ENCODE results near the gene TEDC2. TPM values are rescaled to one million over a fixed set of nuclear protein-coding genes. Genes with fewer than 3 reads are reported as not detected.

TEDC2 gene
- total RNA-seq, 4 donors from 2014 or later = 0.33 to 0.91 TPM; not detected in 2

DNA sequence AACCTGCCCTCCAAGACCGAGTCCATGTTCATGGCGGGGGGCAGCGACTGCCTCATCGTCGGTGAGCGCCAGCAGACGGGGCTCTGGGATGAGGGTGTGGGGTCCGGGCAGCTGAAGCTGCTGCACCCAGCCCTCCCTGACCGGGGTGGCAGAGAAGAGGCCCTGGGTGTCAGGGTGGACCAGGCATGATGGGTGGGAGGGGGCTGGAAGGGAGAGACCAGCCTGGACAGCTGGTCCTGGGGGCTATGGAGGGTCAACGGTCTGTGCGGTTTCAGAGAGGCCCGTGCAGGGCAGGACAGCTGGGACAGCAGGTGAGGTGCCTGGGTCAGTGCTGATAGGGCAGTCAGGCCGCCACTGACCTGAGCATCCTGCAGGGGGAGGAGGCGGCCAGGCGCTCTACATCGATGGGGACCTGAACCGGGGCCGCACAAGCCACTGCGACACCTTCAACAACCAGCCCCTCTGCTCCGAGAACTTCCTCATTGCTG is 40.6 kb downstream of the TEDC2 start:
- H3K36me3 ChIP-seq = no peaks in the 10 kb centered on the region
- intact Hi-C loops (cut with DNase I; ENCODE audit: low total_unique reads) (loop anchor here (5.0 kb wide), 2 partner anchors 73 to 303 kb away; partner anchors contain the start of genes CASKIN1 and CCNF), in situ Hi-C loops (cut with MboI; ENCODE audit: low sequenced_read_pairs in 4 of 4) (loop anchor here in 1 of 4 donors (10.0 kb wide), 1 partner anchor 166 kb away; no protein-coding TSS in a partner anchor)
- peaks cover 30 to 36% of the 10 kb centered on the region in 2 donors for H3K4me1 ChIP-seq
- H3K4me3 ChIP-seq = no peak overlapping the region
- no peak for ATAC-seq
- H3K9me3 ChIP-seq = no peaks in the 10 kb centered on the region
- no peak for TF ChIP-seq POLR2A (IDR thresholded peaks at IDR 0.05)
- TF ChIP-seq, protein P1, sequence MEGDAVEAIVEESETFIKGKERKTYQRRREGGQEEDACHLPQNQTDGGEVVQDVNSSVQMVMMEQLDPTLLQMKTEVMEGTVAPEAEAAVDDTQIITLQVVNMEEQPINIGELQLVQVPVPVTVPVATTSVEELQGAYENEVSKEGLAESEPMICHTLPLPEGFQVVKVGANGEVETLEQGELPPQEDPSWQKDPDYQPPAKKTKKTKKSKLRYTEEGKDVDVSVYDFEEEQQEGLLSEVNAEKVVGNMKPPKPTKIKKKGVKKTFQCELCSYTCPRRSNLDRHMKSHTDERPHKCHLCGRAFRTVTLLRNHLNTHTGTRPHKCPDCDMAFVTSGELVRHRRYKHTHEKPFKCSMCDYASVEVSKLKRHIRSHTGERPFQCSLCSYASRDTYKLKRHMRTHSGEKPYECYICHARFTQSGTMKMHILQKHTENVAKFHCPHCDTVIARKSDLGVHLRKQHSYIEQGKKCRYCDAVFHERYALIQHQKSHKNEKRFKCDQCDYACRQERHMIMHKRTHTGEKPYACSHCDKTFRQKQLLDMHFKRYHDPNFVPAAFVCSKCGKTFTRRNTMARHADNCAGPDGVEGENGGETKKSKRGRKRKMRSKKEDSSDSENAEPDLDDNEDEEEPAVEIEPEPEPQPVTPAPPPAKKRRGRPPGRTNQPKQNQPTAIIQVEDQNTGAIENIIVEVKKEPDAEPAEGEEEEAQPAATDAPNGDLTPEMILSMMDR (IDR thresholded peaks at IDR 0.05 in 4 of 5, conservative IDR thresholded peaks at IDR 0.05 in 1 of 5) = no peak
- no peaks in the 10 kb centered on the region for H3K27me3 ChIP-seq
- H3K27ac ChIP-seq = no peak overlapping the region
- no peak for DNase-seq

DNA sequence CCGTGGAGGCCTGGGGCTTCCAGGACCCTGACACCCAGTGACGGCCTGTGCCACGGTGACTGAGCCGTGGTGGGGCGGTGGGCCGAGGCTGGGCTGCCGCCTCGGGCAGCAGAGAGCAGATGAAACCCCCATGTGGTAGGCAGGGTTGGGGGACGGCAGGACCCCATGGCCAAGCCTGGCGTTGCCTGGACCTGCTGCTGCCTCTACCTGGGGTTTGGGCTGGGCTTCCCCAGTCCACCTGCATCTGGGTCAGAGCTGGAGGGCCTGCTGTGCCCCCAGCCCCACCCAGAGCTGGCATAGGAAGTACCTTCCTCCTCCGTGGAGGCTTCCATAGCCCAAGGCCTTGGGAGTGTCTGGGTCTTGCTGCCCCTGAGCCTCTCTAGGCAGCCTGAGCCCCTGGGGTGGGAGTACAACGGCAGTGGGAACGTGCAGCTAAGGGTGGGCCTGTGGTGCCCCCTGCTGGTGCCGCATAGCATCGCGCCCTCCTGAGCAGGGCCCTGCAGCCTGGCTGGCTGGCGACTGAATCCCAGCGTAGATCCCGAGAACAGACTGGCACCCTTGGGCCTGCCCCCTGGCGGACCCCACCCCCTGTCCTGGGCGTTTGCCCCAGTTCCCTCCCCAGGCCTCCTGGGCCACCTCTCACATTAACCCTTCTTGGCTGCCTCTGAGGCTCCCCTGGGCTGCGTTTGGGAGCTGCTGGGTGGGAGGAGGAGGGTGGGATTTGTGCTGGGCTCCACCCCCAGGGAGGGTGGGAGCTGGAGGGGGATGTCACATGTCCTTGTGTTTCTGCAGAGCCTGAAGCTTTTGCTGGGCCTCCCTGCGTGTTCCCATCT is 41.2 kb downstream of the TEDC2 start:
- intact Hi-C loops (cut with DNase I; ENCODE audit: low total_unique reads) (loop anchor here (1.0 to 5.0 kb wide), 4 partner anchors 27 to 304 kb away; partner anchors contain the start of genes ABCA3, CASKIN1 and CCNF), in situ Hi-C loops (cut with MboI; ENCODE audit: low sequenced_read_pairs in 4 of 4) (loop anchor here in 1 of 4 donors (10.0 kb wide), 1 partner anchor 166 kb away; no protein-coding TSS in a partner anchor)
- no peak for TF ChIP-seq POLR2A (IDR thresholded peaks at IDR 0.05)
- TF ChIP-seq, protein P1 (IDR thresholded peaks at IDR 0.05 in 4 of 5, conservative IDR thresholded peaks at IDR 0.05 in 1 of 5) = peak; percentile 94 to 99 (median 97)
- no peaks in the 10 kb centered on the region for H3K9me3 ChIP-seq
- peaks cover 30 to 36% of the 10 kb centered on the region in 2 donors for H3K4me1 ChIP-seq
- peak in 1 of 2 donors; percentile 70 for DNase-seq
- ATAC-seq = peak; percentile 79 to 81
- peak overlapping the region in 2 of 4 donors; percentile 9 to 32 for H3K4me3 ChIP-seq
- no peaks in the 10 kb centered on the region for H3K27me3 ChIP-seq
- no peak overlapping the region for H3K27ac ChIP-seq
- H3K36me3 ChIP-seq = no peaks in the 10 kb centered on the region

DNA sequence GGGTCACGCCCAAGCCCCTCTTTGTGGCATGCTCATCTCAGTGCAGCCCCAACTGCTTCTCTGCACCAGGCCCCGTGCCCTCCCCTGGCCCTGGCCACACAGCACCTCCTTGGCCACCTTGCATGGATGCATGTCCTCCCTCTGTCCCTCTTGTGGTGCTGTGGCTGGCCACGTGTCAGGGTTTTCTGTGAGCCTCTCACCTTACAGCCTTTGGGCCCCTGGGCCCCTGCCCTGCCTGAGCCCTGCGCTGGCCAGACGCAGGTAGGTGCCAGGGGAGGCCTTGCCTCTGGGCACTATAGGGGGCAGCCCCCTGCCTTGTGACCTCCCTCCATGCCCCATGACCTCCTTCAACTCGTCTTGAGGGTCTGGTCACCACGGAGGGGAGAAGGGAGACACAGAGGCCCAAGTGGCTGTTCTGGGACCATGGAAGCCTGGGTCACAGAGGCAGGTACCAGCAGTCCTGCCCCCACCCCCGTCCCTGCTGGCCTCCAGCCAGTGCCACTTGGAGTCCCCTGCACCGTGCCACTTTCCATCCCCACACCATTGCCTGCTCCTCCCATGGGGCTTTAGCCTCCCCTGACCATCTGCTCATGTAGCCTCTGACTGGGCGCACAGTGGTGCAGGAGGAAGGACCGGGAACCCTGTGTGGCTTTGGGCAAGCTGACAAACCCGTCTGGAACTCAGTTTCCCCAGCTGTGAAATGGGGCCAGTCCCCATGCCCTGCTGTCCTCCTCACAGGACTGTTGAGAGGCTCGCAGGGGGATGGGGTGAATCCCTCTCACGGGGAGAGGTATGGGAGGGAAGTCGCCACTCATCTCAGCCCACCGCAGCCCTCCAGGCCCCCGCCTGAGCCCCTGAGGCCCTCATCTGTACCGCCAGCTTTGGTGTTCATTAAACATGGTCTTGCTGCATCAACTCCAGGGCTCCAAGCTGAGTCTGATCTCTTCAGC is 42.3 kb downstream of the TEDC2 start:
- Histone ChIP-seq H3K36me3 (no peaks in the 10 kb centered on the region), H3K4me1 (peaks cover 28 to 32% of the 10 kb centered on the region in 2 donors), H3K9me3 (no peaks in the 10 kb centered on the region), H3K27ac (no peak overlapping the region), H3K4me3 (no peak overlapping the region), H3K27me3 (no peaks in the 10 kb centered on the region)
- in situ Hi-C loops (cut with MboI; ENCODE audit: low sequenced_read_pairs in 4 of 4) = loop anchor here in 1 of 4 donors (10.0 kb wide), 1 partner anchor 167 kb away; no protein-coding TSS in a partner anchor
- no peak for ATAC-seq
- TF ChIP-seq, protein P1 (IDR thresholded peaks at IDR 0.05 in 4 of 5, conservative IDR thresholded peaks at IDR 0.05 in 1 of 5) = no peak
- TF ChIP-seq POLR2A (IDR thresholded peaks at IDR 0.05) = no peak
- DNase-seq = no peak
- intact Hi-C loops (cut with DNase I; ENCODE audit: low total_unique reads) = loop anchor here (1.0 to 5.0 kb wide), 4 partner anchors 28 to 305 kb away; partner anchors contain the start of genes ABCA3, CASKIN1 and CCNF

DNA sequence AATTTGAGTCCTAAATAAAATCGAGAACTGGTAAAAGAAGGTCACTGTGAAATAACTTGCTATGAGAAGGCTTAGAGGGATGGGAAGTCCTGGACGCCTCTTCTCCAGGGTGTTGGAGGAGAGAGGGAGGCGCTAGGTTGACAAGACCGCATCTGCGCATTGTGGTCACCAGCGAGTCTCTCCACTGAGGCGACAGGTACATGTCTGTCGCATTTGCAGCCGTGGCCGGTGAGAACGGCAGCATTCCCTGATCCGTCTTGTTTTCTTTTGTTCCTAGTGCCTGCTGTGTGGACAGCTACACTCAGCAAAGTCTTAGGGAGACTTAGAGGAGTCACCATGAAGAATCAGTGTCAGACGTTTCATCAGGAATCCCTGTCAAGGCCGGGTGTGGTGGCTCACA is 45.8 kb downstream of the TEDC2 start:
- in situ Hi-C loops (cut with MboI; ENCODE audit: low sequenced_read_pairs in 4 of 4) = loop anchor here in 1 of 4 donors (10.0 kb wide), 1 partner anchor 171 kb away; no protein-coding TSS in a partner anchor
- no peak for DNase-seq
- Histone ChIP-seq H3K27me3 (no peaks in the 10 kb centered on the region), H3K4me3 (no peak overlapping the region), H3K9me3 (no peaks in the 10 kb centered on the region), H3K4me1 (peaks cover 7 to 9% of the 10 kb centered on the region in 2 donors), H3K27ac (no peak overlapping the region), H3K36me3 (no peaks in the 10 kb centered on the region)
- TF ChIP-seq, protein P1 (IDR thresholded peaks at IDR 0.05 in 4 of 5, conservative IDR thresholded peaks at IDR 0.05 in 1 of 5) = no peak
- no peak for TF ChIP-seq POLR2A (IDR thresholded peaks at IDR 0.05)
- no peak for ATAC-seq
- intact Hi-C loops (cut with DNase I; ENCODE audit: low total_unique reads) = no loop called here

All from gastrocnemius medialis (tissue), 4 donors.